GM20000 (cell line): ENCODE results near the gene RAPGEF2.
A peak's percentile ranks its signal among the peaks of the same experiment; 100 is the strongest.

Experiments used
- DNase-seq: peaks from one replicate; pipeline ENCODE4 v3.0.0; 2012; ENCODE audit warnings: low spot score
- TF ChIP-seq, protein P1 (sequence below): IDR thresholded peaks from 2 replicates; pipeline ENCODE4 v1.5.1; 2012; ENCODE audit warnings: mild to moderate bottlenecking, control low read depth; ENCODE audit errors: extremely low read depth, missing control alignments

RAPGEF2 gene

DNA sequence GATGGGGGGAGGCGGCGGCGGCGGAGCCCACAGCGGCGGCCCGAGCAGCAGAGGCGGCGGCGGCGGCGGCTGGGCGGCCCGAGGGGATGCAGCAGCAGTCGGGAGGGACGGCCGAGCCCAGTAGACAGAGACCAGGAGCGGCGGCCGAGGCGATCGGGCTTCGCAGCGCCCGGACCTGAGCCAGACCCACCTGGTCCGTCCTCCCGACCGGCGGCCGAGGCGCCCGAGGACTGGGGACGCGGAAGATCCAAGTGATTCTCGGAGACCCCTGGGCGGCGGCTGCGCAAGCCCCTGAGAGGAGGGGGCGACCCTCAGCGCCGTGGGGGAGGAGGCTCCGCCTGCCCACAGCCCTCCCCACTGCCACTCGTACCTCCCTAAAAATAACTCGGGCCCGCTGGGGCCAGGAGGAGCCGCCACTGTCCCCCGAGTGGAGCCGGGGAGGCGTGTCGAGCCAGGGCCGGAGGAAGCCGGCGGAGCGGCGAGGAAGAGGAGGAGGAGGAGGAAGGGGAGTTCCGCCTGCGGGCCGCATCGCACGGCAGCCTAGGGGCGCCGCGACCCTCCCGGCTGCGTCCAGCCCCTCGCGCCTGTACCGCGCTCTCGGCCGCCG, 608 bp downstream of the RAPGEF2 start:
- TF ChIP-seq, protein P1, sequence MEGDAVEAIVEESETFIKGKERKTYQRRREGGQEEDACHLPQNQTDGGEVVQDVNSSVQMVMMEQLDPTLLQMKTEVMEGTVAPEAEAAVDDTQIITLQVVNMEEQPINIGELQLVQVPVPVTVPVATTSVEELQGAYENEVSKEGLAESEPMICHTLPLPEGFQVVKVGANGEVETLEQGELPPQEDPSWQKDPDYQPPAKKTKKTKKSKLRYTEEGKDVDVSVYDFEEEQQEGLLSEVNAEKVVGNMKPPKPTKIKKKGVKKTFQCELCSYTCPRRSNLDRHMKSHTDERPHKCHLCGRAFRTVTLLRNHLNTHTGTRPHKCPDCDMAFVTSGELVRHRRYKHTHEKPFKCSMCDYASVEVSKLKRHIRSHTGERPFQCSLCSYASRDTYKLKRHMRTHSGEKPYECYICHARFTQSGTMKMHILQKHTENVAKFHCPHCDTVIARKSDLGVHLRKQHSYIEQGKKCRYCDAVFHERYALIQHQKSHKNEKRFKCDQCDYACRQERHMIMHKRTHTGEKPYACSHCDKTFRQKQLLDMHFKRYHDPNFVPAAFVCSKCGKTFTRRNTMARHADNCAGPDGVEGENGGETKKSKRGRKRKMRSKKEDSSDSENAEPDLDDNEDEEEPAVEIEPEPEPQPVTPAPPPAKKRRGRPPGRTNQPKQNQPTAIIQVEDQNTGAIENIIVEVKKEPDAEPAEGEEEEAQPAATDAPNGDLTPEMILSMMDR: no peak
- DNase-seq: peak; percentile 71

DNA sequence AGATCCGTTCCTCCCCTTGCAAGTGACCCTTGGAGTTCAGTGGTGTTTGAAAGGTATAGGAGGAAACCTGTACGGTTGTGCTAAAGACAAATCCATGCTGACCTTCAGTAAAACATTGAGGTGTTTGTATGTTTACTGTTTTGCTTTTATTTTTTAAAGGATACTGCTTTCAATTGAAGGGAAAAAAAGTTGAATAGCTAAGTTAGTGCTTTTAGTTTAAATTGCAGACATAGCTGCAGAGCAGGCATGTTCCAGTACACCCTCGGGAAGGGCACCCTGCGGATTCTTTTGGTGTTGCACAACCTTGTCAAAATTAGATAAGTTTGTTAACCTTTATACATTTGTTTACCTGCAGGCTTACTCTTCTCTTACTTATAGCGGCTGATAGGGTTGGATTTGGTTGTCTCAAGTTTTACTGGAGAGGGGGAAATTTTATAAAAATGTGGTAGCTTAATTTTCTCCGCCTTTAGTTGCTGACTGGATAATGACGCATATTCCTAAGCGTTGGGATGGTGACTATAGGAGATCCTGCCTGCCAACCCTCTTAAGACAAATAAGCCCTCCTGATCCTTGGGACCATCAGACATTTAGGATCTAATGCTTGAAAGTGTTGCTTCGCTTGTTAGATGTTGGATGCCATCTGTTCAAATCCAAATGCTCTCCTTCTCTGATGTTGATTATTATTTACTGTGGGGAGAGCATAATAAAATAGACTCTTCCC, 2.0 kb downstream of the RAPGEF2 start:
- DNase-seq: peak; percentile 30
- TF ChIP-seq, protein P1: no peak

DNA sequence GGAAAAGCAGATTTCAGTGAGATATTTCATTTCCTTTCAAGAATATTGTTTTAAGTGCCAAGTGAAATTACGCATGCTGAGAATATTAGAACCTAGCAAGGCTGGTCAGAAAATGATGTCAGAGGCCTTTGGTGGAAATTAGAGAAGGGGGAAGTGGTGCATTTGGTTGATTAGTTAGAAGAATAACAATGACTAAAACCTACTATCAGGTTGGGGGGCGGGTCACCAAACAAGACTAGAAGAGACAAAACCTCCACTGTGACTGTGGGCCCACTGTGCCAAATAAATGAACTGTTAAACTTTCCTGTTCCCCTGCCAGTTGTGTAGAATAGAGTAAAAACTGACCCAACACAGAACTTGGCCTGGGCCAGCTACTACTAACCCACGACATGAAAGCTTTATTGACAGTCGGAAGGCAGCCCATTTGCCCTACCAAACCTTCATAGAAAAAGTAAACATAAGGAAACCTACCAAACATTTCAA, 2.9 kb downstream of the RAPGEF2 start:
- DNase-seq: peak; percentile 75
- TF ChIP-seq, protein P1: no peak

DNA sequence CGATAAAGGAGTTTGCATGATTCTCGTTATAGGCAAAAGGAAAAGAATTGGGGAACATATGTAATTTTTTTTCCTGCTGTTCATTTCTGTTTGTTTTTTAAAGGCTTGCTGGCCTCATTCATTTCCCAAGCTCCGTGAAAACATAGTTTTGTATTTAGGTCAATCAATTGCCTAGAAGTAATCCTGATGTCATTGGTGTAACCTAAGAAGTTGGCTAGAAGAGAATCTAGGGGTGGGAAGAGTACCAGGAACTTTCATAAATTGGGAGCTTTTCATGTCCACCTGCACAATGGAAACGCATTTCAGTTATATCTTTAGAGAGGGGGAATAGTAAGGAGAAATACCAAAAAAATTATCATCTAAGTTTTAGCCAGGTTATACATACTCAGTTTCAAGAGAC, 3.8 kb downstream of the RAPGEF2 start:
- TF ChIP-seq, protein P1: no peak
- DNase-seq: no peak

DNA sequence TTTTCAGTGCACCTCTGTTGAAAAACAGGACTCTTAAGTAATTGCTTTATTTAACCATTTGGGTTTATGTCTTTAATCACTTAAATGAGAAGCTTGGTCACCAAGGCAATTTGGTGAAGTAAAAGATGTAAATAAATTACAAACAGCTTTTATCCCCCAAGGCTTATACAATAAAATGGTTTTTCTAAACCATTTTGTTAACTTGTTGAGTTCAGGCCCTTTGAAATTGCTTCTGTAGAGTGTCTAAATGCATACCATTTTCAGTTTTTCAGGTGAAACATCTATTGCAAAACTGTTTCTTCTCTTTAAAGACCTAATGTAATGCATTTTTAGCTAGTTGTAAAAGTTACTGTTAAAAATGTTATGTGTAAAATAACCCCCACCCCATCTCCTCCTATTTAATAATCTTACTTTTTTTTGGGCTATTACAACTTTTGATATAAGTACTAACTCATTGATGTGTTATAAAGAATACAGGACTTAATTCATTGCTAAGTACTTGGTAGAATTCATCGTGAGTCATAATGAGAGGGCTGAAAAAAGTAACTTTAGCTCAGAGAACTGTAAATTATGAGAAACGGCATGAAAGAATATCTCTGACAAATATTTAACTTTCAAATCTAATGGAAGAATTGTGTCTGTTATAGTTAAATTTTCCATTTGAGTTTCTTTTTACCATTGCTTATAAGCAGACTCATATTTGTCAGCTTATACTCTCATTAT, 4.5 kb downstream of the RAPGEF2 start:
- TF ChIP-seq, protein P1: no peak
- peak; percentile 35 for DNase-seq

DNA sequence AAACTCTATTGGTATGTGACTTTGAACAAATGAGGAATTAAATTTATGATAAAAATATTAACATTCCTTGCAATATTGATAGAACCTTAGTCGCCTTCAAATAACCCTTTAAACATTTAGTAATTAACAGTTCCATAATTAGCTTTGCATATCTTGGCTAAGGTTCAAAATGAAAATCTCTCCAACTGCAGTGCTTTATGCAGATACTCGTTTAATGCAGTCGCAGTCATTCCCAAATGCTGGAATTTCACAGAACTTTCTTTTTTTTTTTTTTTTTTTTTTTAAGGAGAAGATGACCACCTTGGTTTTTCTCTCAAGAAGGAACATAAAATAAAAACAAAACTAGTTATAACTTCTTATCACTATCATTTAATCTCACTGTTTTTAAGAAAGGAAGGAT, 5.2 kb downstream of the RAPGEF2 start:
- DNase-seq: no peak
- TF ChIP-seq, protein P1: no peak

DNA sequence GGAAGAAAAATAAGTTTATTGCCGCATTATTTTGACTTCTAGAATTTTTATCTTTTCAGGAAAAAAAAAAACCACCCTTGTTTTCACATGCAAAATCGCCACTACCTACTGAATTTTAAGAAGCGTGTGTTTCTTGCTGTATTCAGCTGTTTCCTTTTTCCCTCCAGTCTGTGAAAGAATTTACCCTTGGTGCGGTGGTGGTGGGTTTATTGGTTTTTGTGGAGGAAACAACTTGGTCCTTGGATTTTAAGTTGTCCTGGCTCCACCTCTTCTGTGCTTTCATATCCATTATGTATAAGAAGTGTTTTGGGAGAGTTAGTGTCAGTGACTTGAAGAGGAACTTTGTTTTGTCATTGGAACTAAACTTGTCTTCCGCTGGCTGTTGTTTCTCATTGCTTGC, 8.1 kb downstream of the RAPGEF2 start:
- TF ChIP-seq, protein P1: no peak

More for the DNA sequence above, 8.1 kb downstream of the RAPGEF2 start:
- no peak for DNase-seq
